Measurements from ENCODE around the gene PACS1.

GRCh38 chr11:66061268-66061667, 8.8 kb upstream of the PACS1 start:
- no peak for TF ChIP-seq CTCF (conservative IDR thresholded peaks at IDR 0.05 in 1 of 2, IDR thresholded peaks at IDR 0.05 in 1 of 2; ENCODE audit: low read depth in 1 of 2, low read length in 2 of 2)
- no peak for TF ChIP-seq EZH2 (IDR thresholded peaks at IDR 0.05; ENCODE audit: low read length, missing control alignments)

All from fibroblast of lung (primary cell).